ENCODE data around the gene GLIS1. TPM values are rescaled to one million over a fixed set of nuclear protein-coding genes. Genes with fewer than 3 reads are reported as not detected.

The GLIS1 gene
- total and polyA plus RNA-seq, 2 experiments from 2014 or later = 0.13 to 1.3 TPM

GRCh38 chr1:53654216-53655210, 84.5 kb downstream of the GLIS1 start:
- H2AFZ ChIP-seq = no peak overlapping the region
- H3K79me2 ChIP-seq = no peaks in the 10 kb centered on the region
- H3K27me3 ChIP-seq = no peaks in the 10 kb centered on the region
- H3K36me3 ChIP-seq (replicated peaks; ENCODE audit: insufficient read depth, low read depth) = no peaks in the 10 kb centered on the region
- H4K20me1 ChIP-seq (ENCODE audit: insufficient read depth, poor library complexity, severe bottlenecking) = no peaks in the 10 kb centered on the region
- no peaks in the 10 kb centered on the region for H3K9me2 ChIP-seq (replicated peaks; ENCODE audit: insufficient read depth)
- H3K9me3 ChIP-seq (ENCODE audit: low read depth) = no peaks in the 10 kb centered on the region
- DNase-seq (ENCODE audit: low spot score) = no peak
- 78% methylated on average over 27 of the region's 27 CpGs for WGBS (ENCODE audit: low lambda C conversion rate, missing lambda C conversion rate)
- TF ChIP-seq CTCF (IDR thresholded peaks at IDR 0.05; ENCODE audit: poor library complexity) = no peak
- no peak for TF ChIP-seq EZH2phosphoT487 (IDR thresholded peaks at IDR 0.05; ENCODE audit: low read depth, severe bottlenecking, unreplicated experiment)
- TF ChIP-seq EZH2 (IDR thresholded peaks at IDR 0.05; ENCODE audit: borderline replicate concordance) = no peak
- no peak overlapping the region for H3K4me3 ChIP-seq
- no peak overlapping the region for H3K4me2 ChIP-seq
- peaks cover 10% of the 10 kb centered on the region for H3K4me1 ChIP-seq (ENCODE audit: insufficient read depth)
- no peak overlapping the region for H3K27ac ChIP-seq

- DNase-seq (ENCODE audit: low spot score) = no peak
- H3K79me2 ChIP-seq = no peaks in the 10 kb centered on the region
- H3K27ac ChIP-seq = no peak overlapping the region
- no peaks in the 10 kb centered on the region for H3K9me3 ChIP-seq (ENCODE audit: low read depth)
- no peak for TF ChIP-seq EZH2phosphoT487 (IDR thresholded peaks at IDR 0.05; ENCODE audit: low read depth, severe bottlenecking, unreplicated experiment)
- no peak for TF ChIP-seq EZH2 (IDR thresholded peaks at IDR 0.05; ENCODE audit: borderline replicate concordance)
- no peak for TF ChIP-seq CTCF (IDR thresholded peaks at IDR 0.05; ENCODE audit: poor library complexity)
- H3K36me3 ChIP-seq (replicated peaks; ENCODE audit: insufficient read depth, low read depth) = no peaks in the 10 kb centered on the region
- H4K20me1 ChIP-seq (ENCODE audit: insufficient read depth, poor library complexity, severe bottlenecking) = no peaks in the 10 kb centered on the region
- 79% methylated on average over 5 of the region's 5 CpGs for WGBS (ENCODE audit: low lambda C conversion rate, missing lambda C conversion rate)
- H3K4me2 ChIP-seq = no peak overlapping the region
- H3K27me3 ChIP-seq = no peaks in the 10 kb centered on the region
- peaks cover 5% of the 10 kb centered on the region for H3K4me1 ChIP-seq (ENCODE audit: insufficient read depth)
- no peaks in the 10 kb centered on the region for H3K9me2 ChIP-seq (replicated peaks; ENCODE audit: insufficient read depth)
- H2AFZ ChIP-seq = no peak overlapping the region
- no peak overlapping the region for H3K4me3 ChIP-seq
Measured at GRCh38 chr1:53653631-53654030, 85.3 kb downstream of the GLIS1 start.

GRCh38 chr1:53653200-53653575, 85.8 kb downstream of the GLIS1 start:
- Histone ChIP-seq H3K4me1 (ENCODE audit: insufficient read depth) (peaks cover 3% of the 10 kb centered on the region), H3K4me2 (no peak overlapping the region), H3K27ac (no peak overlapping the region), H3K9me2 (replicated peaks; ENCODE audit: insufficient read depth) (no peaks in the 10 kb centered on the region), H3K4me3 (no peak overlapping the region), H3K36me3 (replicated peaks; ENCODE audit: insufficient read depth, low read depth) (no peaks in the 10 kb centered on the region), H3K9me3 (ENCODE audit: low read depth) (no peaks in the 10 kb centered on the region), H3K27me3 (no peaks in the 10 kb centered on the region), H2AFZ (no peak overlapping the region), H3K79me2 (no peaks in the 10 kb centered on the region), H4K20me1 (ENCODE audit: insufficient read depth, poor library complexity, severe bottlenecking) (no peaks in the 10 kb centered on the region)
- no peak for DNase-seq (ENCODE audit: low spot score)
- TF ChIP-seq EZH2 (IDR thresholded peaks at IDR 0.05; ENCODE audit: borderline replicate concordance) (no peak), CTCF (IDR thresholded peaks at IDR 0.05; ENCODE audit: poor library complexity) (no peak), EZH2phosphoT487 (IDR thresholded peaks at IDR 0.05; ENCODE audit: low read depth, severe bottlenecking, unreplicated experiment) (no peak)
- 86% methylated on average over 7 of the region's 7 CpGs for WGBS (ENCODE audit: low lambda C conversion rate, missing lambda C conversion rate)
